NCI-H2029 treated with DMSO at 0.1 percent for 48 hours (cell line): ENCODE measurements around the gene SCARB1.

Experiments used
- DNase-seq: peaks from one replicate; lab custom pipeline; 2025; lab: John Stamatoyannopoulos, UW

SCARB1 gene

GRCh38 chr12:124730455-124730932 is 133.2 kb downstream of the SCARB1 start:
- DNase-seq: peak; percentile 49

DNA sequence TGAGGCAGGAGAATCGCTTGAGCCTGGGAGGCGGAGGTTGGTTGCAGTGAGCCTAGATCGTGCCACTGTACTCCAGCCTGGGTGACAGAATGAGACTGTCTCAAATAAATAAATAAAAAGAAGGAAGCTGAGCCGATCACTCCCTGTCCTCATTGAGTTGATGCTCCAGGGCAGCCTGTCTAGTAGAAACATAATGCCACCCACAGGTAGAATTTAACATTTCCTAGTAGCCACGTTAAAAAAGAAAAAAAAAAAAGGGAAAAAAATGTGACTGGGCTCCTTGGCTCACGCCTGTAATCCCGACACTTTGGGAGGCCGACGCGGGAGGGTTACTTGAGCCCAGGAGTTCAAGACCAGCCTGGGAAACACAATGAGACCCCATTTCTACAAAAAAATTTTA is 135.7 kb downstream of the SCARB1 start:
- no peak for DNase-seq

DNA sequence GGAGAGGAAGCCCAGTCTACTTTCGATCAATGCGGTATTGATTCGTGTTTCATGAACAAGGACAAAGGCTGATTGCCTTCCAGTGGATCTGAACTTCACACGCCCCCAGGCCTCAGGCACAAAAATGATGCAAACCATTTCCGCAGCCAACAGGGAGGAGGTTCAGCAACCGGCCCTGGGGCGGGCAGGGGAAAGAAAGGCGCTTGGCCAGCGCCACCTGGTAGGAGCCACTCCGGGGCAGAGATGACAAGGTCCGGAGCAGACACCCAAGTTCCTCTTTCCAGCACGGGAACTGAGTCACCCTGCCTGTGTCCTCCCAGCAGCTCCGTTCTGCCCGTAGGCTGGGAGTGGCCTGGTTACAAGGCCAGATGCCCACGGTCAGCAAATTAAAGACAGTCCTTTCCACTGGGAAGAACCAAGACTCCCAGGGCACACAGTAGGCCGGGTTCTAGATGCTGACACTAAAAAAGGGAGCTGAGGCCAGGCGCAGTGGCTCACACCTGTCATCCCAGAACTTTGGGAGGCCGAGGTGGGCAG is 136.3 kb downstream of the SCARB1 start:
- DNase-seq: no peak
